Stimulated activated CD4-positive, alpha-beta T cell treated with anti-CD3 and anti-CD28 coated beads, Interleukin-2, amount 100 ng/mL, for 48 hours (primary cell): ENCODE results near the gene CHTOP.

Experiments used
- DNase-seq, 2 donors: peaks; one replicate each; pipeline ENCODE4 v3.0.0-alpha.2; 2020

Gene CHTOP

DNA sequence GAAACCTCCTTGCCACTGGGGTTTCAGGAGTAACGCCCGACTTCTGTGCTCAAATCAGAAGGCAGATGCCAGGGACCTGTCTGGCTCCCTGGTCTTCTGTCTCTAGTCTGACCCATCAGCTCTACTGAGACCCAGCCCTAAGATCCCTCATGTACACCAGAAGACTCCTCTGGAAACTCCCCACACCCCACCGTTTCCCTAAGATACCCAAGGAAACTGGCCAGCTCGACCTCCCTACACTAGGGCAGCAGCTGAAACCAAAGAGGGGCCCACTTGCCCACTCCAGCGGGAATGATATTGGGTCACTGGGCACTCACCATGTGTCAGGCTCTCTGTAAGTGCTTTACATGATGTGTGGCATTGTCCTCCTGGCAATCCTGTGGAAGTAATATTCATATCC, 20.5 kb upstream of the CHTOP start:
- no peak for DNase-seq

DNA sequence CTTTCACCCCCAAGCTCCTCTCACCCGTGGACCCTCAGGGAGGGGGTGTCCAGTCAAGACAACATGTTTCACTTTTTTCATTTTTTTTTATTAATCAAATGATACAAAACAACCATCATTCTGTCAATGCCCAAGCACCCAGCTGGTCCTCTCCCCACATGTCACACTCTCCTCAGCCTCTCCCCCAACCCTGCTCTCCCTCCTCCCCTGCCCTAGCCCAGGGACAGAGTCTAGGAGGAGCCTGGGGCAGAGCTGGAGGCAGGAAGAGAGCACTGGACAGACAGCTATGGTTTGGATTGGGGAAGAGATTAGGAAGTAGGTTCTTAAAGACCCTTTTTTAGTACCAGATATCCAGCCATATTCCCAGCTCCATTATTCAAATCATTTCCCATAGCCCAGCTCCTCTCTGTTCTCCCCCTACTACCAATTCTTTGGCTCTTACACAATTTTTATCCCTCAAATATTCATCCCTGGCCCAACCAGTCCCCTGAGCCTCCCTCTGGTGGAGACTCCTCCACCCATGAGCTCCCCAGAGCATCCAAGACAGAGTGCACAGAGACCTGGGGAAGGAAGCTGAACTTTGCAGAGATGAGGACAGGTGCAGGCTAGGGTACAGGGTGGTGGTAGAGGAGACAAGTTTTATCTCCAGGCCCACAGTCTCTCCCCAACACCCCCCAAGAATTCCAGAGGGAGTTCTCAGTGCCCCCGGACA, 19.5 kb upstream of the CHTOP start:
- no peak for DNase-seq

DNA sequence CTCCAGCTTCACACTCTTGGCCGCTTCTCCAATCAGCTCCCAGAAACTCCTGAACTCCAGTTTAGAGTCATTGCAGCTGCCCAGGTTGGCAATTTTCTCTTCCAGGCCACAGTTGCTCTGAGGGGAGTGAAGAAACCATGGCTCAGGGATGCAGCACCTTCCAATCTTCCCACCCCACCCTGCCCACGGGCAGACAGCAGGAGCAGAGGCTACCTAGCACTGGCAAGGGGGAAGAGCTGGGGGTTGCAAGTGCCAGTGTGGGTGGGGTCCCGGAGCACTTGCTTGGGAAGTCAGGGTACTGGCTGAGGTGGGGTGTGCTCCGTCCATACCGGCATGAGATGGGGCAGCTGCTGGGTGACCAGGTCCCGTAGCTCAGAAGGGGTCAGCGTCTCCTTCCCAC, 19.0 kb upstream of the CHTOP start:
- no peak for DNase-seq

DNA sequence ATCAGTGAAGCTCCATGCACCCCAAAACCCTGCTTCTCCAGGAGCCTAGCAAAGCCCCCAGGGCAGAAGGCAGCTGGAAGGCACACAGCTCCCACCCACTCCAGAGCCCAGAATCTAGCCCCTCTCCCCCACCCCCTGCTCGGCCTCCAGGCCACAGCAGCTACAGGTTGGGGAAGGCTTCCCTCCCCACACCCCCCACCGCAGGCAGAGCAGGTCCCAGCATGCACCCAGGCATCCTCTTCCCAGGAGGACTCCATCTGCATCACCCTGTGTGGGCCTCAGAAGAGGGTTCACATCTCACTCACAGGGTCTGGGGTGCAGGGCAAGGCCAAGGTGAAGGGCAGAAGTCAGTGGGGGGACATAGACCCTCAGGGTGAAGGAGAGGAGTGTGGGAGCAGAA, 18.5 kb upstream of the CHTOP start:
- no peak for DNase-seq

DNA sequence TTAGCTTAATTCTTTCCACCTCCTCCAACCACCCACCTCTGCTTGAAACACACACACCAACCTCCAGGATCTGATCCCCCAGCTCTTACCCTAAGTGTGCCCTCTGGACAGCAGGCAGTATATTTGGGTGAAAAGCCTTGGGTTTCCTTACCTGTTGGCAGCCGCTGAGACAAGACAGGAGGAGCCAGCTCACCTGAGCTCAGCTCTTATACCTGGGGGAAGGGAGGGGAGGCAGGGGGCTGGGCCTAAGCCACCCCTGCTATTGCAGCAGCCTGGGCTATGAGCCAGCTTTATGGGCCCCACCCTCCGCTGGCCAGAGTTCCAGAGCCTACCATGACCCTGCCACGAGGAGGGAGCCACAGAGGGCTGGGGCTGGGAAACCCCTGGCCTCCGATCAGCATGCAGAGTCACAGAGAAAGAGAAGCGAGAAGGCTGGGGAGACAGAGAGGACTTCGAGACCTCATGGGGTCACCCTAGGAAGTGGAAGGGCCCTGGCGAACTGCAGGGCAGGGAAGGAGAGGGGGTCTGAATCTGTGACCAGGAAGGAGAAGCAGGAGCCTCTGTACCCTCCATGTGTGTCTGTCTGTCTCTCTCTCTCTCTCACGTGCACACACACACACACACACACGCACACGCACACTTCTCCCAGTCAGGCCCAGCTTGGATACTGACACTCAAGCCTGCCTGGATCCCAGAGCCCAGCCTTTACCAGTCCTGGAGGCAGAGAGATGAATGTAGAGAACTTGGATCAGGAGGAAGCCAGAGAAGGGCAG, 17.5 kb upstream of the CHTOP start, which contains the start of gene S100A14:
S100A14 (minus strand) TSS at position 182 of the 773 bp plus-strand sequence. CDS start 467 bp downstream, outside the sequence.
- no peak for DNase-seq

DNA sequence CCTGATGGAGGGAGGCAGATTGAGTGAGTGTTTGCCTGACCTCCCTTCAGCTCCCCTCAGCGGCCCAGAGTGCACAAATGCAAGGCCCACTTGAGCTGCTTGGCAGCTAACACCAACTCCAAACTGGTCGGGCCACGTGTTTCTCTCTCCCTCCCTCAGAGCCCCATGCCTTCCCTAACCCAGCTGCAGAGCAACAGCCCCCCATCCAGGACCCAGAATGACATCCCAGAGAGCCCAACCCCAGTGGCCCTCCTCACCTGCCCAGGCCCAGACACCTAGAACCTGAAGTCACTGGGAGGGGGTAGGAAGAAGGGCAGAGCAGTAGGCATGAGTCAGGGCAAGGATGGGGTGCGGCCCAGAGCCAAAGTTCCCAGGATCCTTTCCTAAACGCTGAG, 17.0 kb upstream of the CHTOP start:
- DNase-seq = no peak

DNA sequence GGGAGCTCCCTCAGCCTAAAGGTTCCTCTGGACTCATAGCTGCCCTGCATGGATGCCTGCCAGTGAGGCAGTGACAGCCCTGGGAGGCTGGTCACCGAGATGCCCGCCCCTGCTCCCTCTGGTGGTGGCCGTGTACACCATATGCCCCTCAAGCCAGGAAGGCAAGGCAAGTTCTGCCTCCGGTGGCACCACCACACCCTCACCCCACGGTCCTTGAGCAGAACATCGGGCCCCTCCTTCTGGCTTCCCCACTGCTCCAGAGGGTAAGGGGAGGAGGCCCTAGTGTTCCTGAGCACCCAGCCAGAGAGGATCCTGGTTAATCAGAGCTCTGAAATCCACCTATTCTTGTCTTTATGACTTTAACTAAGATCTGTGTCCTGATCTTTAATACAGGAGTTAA, 16.2 kb upstream of the CHTOP start:
- DNase-seq = peak; percentile 63 to 75

DNA sequence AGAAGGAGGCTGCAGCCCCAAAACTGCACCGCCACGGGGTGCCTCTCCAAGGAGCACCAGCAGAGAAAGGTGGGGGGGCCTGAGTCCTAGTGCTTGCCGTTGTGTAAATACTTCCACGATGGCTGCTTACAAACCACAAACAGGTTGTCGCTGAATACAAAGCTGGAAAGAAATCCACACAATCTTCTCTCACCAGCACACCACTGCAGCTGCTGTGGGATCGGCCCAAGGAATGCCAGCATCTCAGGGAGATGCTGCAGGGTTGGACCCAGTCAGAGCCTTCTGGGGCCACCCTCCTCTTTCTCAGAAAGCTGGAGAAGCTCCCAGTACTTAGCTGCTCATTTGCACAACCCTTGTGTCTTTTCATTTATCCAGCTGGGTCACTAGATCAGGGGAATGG, 14.7 kb upstream of the CHTOP start:
- no peak for DNase-seq

DNA sequence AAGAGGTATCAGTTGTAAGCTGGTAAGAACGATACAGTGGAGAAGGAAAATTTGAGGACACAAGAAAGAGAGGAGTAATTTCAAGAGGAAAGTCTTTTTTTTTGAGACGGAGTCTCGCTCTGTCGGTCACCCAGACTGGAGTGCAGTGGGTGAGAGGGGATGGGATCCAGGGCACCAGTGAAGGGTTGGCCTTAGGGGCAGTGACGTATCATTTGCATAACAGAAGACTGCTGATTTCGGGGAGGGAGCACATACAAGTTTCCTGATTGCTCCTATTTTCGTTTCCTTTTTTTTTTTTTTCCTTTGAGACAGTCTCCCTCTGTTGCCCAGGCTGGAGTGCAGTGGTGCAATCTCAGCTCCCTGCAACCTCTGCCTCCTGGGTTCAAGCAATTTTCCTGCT, 10.8 kb upstream of the CHTOP start:
- no peak for DNase-seq

DNA sequence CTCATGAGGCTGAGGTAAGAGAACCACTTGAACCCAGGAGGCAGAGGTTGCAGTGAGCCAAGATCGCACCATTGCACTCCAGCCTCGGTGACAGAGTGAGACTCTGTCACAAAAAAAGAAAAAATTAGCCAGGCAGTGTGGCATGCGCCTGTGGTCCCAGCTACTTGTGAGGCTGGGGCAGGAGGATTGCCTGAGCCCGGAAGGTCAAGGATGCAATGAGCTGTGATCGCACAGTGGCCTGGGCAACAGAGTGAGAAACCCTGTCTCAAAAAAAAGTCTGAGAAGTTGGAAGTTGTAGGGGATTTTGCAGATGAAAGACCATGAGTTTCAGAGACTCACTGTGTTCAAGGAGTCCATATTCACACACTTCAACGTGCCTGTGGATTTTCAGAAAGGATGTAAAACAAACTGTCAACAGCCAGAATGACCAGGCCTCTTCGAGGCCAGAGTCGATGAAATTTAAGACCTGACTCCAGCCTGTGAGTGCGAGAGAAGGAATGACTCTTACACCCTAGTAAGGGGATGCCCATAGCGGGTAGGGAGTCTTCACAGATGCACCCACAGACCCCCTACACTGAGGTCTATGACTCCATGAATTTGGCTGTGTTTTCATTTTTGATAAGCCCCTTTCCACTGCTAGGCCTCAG, 8.8 kb upstream of the CHTOP start:
- DNase-seq = no peak

DNA sequence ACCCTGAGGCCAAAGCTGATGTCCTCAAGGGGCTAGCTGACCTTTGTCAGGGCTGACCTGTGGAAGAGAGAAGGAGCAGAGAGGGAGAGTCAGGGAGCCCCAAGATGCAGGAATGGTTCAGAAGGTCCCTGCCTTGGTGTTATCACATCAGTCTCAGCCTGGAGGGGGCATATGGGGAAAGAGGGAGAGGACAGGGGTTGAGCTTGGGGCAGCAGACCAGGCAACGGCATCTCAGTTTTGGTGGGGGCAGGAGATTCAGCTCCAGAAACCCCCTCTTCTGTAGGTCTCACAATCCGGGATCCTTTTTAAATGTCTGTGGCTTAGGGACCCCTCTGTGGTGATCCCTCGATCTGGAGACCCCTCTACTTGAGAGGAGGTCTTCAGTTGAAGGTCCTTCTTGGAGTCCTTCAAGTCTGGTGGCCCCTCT, 7.4 kb upstream of the CHTOP start:
- DNase-seq = no peak

DNA sequence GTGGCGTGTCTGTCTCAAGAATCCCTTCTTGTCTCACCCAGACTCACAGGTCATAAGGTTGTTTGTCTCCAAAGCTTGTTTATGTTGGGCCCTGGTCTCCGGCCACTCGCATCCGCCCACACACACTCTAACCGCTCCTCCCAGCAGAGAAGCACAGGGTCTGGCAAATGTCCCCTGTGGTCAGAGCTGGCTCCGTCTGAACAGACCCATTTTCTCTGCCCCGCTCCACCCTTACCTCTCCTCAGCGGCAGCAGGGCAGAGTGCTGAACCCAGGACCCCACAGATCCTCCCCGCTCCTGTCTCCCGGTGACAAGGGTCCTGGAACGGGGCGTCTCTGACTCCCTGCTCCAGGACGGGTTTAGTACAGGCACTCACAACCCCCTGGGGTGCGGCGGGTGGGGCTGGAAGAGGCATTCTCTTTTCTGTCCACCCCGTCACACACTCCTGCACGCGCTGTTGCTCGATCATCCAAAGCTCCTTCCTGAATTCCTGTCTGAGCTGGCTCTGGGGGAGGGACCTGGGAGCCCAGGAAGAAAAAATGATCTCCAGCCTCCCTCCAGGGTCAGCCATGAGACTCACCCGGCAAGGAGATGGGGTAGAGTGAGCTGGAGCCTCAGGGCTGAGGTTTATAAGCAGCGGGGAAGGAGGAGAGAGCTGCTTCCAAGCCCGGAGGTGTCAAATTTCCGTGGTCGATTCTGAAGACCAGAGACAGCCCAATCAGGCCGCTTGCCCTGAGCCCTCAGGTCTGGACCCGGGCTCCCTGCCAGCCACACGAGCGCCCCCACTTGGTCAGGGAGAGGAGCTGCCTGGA, 6.8 kb upstream of the CHTOP start, which contains the start of gene S100A13:
S100A13 (minus strand) TSS at position 602 of the 811 bp plus-strand sequence. CDS start 1,033 bp downstream, outside the sequence.
- no peak for DNase-seq

DNA sequence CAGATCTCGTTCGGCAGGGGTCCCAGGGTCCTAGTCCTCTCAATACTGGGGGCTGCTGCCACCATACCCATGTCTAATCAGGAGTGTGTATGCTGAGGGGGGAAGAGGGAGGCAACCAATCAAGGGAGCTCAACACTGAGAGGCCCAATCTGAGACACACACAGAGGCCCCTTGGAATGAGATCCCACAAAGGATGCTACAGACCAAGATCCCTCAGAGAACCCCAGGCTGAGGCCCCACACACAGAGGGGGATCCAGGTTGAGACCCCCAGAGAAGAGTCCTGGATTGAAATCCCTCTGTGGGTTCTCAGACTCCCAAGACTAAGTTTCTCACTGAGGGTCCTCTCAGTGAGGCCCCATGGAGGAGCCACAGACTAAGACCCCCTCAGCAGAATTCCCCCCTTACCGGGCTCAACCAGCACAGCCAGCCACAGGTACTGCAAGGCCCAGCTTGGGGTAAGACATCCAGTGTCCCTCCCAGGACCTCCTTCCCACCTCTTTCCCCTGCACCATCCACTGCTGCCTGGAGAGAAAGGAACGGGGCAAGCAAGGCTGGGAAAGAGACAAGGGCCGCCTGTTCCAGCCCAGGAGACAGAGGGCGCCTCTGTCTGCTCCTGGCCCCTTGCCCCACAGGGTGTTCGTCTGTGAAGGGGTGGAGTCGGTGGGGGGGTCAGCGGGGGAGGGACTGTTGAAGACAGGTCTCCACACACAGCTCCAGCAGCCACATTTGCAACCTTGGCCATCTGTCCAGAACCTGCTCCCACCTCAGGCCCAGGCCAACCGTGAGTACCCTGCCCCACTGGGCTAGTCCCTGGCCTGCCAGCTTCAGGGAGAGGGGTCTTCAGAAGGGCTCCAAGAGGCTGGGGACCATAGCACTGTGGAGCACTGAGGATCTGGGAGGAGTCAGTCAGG, 5.9 kb upstream of the CHTOP start, which contains the start of gene S100A1:
S100A1 (plus strand) TSS at position 720 of the 912 bp plus-strand sequence. CDS start 2,088 bp downstream, outside the sequence.
- no peak for DNase-seq

DNA sequence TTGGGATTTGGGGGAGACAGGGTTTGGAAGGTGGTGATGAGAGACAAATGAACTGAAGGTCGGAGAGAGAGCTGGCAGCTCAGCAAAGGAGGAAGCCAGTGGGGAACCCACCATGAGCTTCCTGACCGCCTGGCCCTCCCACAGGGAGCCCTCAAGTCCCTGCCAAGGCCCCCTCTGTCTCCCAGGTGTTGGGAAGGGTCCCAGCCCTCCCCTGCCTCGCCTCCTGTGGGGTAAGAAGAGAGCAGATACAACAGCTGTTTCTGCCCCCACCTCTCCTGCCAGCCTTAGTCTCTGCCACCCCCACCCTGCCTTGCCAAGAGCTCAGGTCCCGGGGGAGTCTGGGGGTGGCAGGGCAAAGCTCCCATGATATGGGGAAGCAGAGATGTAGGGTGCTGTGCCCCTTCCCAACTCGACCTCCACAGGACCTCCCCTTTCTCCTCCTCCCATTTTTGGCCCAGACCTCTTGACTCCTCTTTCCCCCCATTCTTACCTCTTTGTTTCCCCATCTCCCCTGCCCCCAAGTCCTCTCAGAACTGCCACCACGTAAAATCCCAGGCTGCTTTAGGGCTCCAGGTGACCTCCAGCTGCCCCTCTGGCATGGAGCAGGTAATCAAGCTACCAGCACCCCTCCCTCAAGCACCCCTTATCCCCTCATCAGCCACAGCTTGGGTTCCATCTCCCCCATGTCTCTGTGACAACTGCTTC, 5.1 kb upstream of the CHTOP start:
- no peak for DNase-seq

DNA sequence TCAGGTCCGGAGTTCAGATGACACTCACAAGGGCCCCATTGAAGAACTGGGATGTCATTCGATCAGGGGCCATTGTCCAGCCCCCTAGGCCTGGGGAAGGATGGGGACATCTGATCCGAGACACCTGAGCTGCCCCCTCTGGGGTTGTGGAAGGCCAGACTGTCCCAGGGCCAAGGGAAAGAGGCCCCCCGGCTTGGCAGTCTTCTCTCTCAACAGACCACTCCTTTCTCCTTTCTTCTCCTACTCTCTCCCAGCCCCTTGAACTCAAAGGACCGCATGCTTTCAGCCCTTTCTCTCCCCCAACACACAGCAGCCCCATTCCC, 4.6 kb upstream of the CHTOP start:
- DNase-seq = no peak

DNA sequence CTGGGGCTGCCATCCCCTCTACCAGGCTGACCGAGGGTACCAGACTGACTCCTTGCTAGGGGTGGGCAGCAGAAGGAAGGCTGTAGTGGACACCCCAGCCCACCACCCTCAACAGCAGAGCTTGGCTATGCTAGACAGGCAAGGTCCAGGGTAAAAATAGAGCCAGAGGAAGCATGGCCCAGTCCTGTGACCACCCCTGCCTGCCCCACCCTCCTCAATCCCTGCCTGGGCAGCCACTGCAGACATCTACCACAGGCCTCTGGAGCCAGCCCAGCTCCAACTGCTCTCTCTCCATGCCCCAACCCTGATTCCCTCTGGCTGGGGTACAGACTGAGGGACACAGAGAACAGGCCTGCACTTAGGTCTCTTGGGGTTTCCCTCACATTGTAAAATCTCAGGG, 3.9 kb upstream of the CHTOP start:
- DNase-seq = no peak

DNA sequence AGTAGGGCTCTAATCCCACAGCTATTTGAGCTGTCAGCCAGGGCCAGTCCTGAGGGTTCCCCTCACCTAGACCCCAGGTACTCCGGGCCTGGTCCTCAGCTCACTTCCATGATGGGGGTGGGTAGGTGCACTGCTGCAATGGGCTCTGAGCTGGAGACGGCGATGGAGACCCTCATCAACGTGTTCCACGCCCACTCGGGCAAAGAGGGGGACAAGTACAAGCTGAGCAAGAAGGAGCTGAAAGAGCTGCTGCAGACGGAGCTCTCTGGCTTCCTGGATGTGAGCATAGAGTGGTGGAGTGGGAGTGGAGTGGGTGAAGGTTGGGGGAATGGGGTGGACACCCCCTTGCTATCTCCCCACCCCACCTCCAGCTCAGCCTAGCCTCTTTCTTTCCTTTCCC, 3.5 kb upstream of the CHTOP start:
- no peak for DNase-seq

DNA sequence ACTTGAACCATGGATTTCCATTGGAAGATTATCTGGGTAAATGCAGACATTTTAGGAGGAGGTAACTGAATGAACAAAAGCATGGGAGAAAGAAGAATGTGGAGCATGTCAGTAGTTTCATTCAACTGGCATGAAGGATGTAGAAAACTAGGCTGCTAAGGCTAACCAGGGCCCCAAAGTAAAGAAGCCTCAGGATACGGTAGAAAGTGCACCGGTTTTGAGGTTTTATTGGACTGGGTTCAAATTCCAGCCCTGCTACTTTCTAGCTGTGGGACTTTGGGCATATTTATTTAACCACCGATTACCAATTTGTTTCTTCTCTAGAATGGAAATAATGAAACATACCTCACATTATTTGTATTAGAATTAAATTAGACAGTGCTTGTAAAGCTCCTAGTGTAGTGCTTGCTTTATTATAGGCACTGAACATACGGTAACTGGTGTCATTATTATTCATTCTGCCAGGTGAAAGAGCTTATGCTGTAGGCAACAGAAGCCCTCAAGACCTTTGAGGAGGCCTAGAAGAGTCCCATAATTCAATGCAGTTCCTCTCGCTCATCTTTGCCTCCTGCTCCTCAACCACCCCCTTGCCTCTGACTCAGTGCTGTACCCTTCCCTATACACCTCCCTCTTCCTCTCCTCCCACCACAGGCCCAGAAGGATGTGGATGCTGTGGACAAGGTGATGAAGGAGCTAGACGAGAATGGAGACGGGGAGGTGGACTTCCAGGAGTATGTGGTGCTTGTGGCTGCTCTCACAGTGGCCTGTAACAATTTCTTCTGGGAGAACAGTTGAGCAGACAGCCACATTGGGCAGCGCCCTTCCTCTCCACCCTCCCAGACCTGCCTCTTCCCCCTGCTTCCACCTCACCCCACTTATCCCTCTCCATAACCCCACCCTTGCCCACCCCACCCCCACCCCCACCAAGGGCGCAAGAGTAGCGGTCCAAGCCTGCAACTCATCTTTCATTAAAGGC, 2.5 kb upstream of the CHTOP start:
- DNase-seq = no peak

DNA sequence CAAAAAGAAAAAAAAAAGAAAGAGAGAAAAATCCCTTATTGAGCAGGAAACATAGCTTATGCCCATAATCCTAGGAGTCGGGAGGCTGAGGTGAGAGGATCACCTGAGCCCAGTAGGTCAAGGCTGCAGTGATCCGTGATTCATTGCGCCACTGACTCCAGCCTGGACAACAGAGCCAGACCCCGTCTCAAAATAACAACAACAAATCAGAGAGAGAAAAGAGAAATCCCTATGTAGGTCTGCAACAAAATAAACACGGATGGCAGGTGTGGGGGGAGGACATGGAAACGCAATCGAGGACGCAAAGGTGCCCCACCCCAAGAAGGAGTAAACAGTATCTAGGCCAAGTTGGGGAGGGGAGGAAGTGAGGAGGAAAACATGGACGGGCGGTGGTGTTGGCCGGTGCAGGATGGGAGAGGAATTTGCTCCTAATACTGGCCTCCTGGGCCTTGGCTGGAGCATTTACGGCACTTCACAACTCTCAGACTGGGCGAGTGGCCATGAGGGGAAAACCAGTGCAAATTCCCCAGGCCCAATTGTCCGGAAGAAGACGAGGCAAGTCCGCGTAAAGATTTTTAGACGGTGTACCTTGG, 609 bp upstream of the CHTOP start:
- no peak for DNase-seq
